ENCODE results near the gene GORASP2.

GORASP2 gene

GRCh38 chr2:170968205-170969003, 39.4 kb downstream of the GORASP2 start:
- DNase-seq = no peak

GRCh38 chr2:170969030-170969429, 40.0 kb downstream of the GORASP2 start:
- DNase-seq = no peak

- no peak for DNase-seq
Measured at GRCh38 chr2:170969872-170970496, 40.9 kb downstream of the GORASP2 start.

- no peak for DNase-seq
Measured at GRCh38 chr2:170971071-170971470, 42.0 kb downstream of the GORASP2 start.

GRCh38 chr2:170972296-170973224, 43.5 kb downstream of the GORASP2 start:
- DNase-seq = no peak

GRCh38 chr2:170973225-170973491, 44.1 kb downstream of the GORASP2 start:
- DNase-seq = no peak

- peak; percentile 84 for DNase-seq
Measured at GRCh38 chr2:170973492-170974303, 44.6 kb downstream of the GORASP2 start.

- DNase-seq = no peak
Measured at GRCh38 chr2:170974304-170974993, 45.4 kb downstream of the GORASP2 start.

- DNase-seq = no peak
Measured at GRCh38 chr2:170975127-170975942, 46.3 kb downstream of the GORASP2 start.

- DNase-seq = no peak
Measured at GRCh38 chr2:170975943-170976270, 46.9 kb downstream of the GORASP2 start.

- DNase-seq = no peak
Measured at GRCh38 chr2:170984079-170984478, 55.0 kb downstream of the GORASP2 start.

- no peak for DNase-seq
Measured at GRCh38 chr2:170985407-170985806, 56.4 kb downstream of the GORASP2 start.

- DNase-seq = no peak
Measured at GRCh38 chr2:170986566-170987258, 57.7 kb downstream of the GORASP2 start.

GRCh38 chr2:170991398-170992182, 62.5 kb downstream of the GORASP2 start:
- no peak for DNase-seq

GRCh38 chr2:170996316-170996715, 67.3 kb downstream of the GORASP2 start:
- DNase-seq = no peak

- DNase-seq = no peak
Measured at GRCh38 chr2:170997893-170998597, 69.0 kb downstream of the GORASP2 start.

- DNase-seq = no peak
Measured at GRCh38 chr2:170999654-171000053, 70.6 kb downstream of the GORASP2 start.

GRCh38 chr2:171004363-171004762, 75.3 kb downstream of the GORASP2 start:
- DNase-seq = no peak

GRCh38 chr2:171004833-171005232, 75.8 kb downstream of the GORASP2 start:
- no peak for DNase-seq
